ENCODE measurements around the gene CACNG5. TPM values are rescaled to one million over a fixed set of nuclear protein-coding genes. Genes with fewer than 3 reads are reported as not detected.

CACNG5 gene
- polyA plus RNA-seq, 3 donors: not detected

DNA sequence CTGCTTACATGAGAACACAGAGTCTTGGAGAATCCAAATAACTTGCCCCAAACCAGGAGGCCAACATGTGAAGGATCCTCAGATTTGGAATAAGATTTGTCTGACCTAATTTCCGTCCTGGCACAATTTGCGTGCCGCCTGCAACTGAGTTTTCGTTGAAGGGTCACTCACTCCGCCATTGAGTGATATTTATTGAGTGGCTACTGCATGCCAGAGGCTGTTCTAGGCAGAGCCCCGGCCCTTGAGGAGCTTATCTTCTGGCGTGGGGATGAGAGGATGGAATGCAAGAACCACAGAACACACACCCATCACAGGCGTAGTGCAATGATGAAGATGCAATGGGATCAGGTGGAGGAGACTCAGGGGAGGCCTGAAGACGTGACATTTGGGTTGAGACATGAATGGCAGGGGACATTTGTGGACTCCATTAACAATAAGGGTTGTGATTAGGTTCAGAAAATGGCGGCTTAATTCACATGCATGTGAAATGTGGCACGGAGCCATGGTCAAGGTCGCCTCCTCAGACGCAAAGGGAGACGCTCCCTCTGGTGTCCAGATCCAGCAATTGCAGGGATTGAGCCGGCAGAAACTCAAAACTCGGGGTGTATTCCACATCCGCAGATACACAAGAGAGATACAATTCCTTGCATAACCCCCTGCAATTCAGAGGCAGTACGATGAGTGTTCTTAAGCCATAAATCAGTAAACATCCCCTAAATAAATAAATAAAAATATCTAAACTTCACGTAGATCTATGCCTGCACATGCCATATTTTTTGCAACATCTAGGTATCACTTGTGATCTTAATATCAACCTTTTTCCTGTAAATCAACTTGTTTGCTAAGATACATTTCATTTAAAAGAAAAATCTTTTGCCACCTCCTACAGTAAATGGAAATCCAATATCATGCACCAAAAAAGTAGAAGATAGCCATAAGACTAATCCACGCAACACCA lies 71.7 kb downstream of the CACNG5 start:
- Mint-ChIP-seq H3K36me3 (no peaks in the 10 kb centered on the region), H3K9me3 (peaks cover 0 to 5% (median 0%) of the 10 kb centered on the region in 7 donors), H3K4me1 (peaks cover 9% of the 10 kb centered on the region), H3K27me3 (ENCODE audit: low read depth in 3 of 3) (peaks cover 0 to 6% (median 3%) of the 10 kb centered on the region in 3 donors), H3K4me3 (no peak overlapping the region), H3K27ac (no peak overlapping the region)
- no peaks in the 10 kb centered on the region for H3K27me3 ChIP-seq (ENCODE audit: control insufficient read depth in 2 of 2, insufficient read depth in 2 of 2, low read length in 2 of 2)
- H3K4me3 ChIP-seq (replicated peaks in 1 of 3; ENCODE audit: low read depth in 2 of 3, low read length in 3 of 3): no peak overlapping the region
- no peak overlapping the region for H3K4me2 ChIP-seq (replicated peaks; ENCODE audit: extremely low read depth, low read length, poor library complexity, severe bottlenecking)
- WGBS (ENCODE audit: insufficient coverage): 21% methylated on average over 9 of the region's 20 CpGs
- no peaks in the 10 kb centered on the region for H3K79me2 ChIP-seq (ENCODE audit: insufficient read depth, low read length)
- peak; percentile 30 to 50 (median 30) for DNase-seq
- H3K9me3 ChIP-seq (replicated peaks in 1 of 2; ENCODE audit: control insufficient read depth in 1 of 2, insufficient read depth in 1 of 2, low read length in 2 of 2): no peaks in the 10 kb centered on the region
- H3K9ac ChIP-seq (ENCODE audit: insufficient read depth, low read length, poor library complexity, severe bottlenecking): no peak overlapping the region
- H4K20me1 ChIP-seq (ENCODE audit: insufficient read depth, low read length): no peaks in the 10 kb centered on the region
- H3K27ac ChIP-seq (ENCODE audit: low read depth in 1 of 2, low read length in 2 of 2): no peak overlapping the region
- intact Hi-C loops (cut with micrococcal nuclease): loop anchor here in 1 of 2 donors (2.0 kb wide), 1 partner anchor 190 kb away; no protein-coding TSS in a partner anchor
- H3K4me1 ChIP-seq (ENCODE audit: control insufficient read depth in 1 of 2, insufficient read depth in 2 of 2, low read length in 2 of 2): no peaks in the 10 kb centered on the region
- H2AFZ ChIP-seq (ENCODE audit: insufficient read depth, low read depth, low read length, poor library complexity, severe bottlenecking): peak overlapping the region; percentile 27
- TF ChIP-seq, protein P1, sequence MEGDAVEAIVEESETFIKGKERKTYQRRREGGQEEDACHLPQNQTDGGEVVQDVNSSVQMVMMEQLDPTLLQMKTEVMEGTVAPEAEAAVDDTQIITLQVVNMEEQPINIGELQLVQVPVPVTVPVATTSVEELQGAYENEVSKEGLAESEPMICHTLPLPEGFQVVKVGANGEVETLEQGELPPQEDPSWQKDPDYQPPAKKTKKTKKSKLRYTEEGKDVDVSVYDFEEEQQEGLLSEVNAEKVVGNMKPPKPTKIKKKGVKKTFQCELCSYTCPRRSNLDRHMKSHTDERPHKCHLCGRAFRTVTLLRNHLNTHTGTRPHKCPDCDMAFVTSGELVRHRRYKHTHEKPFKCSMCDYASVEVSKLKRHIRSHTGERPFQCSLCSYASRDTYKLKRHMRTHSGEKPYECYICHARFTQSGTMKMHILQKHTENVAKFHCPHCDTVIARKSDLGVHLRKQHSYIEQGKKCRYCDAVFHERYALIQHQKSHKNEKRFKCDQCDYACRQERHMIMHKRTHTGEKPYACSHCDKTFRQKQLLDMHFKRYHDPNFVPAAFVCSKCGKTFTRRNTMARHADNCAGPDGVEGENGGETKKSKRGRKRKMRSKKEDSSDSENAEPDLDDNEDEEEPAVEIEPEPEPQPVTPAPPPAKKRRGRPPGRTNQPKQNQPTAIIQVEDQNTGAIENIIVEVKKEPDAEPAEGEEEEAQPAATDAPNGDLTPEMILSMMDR (IDR thresholded peaks at IDR 0.05): peak; percentile 89
- no peaks in the 10 kb centered on the region for H3K36me3 ChIP-seq (replicated peaks in 1 of 2; ENCODE audit: control insufficient read depth in 1 of 2, insufficient read depth in 2 of 2, low read length in 2 of 2)

DNA sequence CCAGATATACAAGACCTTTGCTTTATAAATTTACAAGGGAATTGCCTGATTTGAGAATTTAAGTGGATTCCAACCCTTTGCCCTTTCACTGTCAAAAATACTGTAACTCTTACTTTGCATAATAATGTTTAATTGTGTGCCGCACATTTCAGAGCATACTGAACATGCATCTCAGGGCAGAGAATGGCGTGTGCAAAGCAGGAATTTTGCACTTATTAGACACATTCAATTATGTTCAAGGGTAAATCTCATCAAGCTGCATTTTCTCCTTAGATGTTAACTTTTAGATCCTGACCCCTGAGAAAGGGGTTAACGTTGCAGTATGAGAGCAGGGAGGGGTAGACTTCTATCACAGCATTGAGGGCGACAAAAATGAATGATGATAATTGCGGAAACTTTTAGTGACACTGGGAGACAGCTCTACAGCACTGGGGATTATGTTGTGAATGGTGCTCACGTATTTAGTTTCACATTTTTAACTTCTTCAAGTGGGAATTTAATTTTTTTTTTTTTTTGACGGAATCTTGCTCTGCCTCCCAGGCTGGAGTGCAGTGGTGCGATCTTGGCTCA lies 75.0 kb downstream of the CACNG5 start:
- Histone ChIP-seq H4K20me1 (ENCODE audit: insufficient read depth, low read length) (no peaks in the 10 kb centered on the region), H3K4me2 (replicated peaks; ENCODE audit: extremely low read depth, low read length, poor library complexity, severe bottlenecking) (no peak overlapping the region), H3K9ac (ENCODE audit: insufficient read depth, low read length, poor library complexity, severe bottlenecking) (no peak overlapping the region), H3K27me3 (ENCODE audit: control insufficient read depth in 2 of 2, insufficient read depth in 2 of 2, low read length in 2 of 2) (no peaks in the 10 kb centered on the region), H3K36me3 (replicated peaks in 1 of 2; ENCODE audit: control insufficient read depth in 1 of 2, insufficient read depth in 2 of 2, low read length in 2 of 2) (no peaks in the 10 kb centered on the region), H3K4me3 (replicated peaks in 1 of 3; ENCODE audit: low read depth in 2 of 3, low read length in 3 of 3) (no peak overlapping the region), H3K27ac (ENCODE audit: low read depth in 1 of 2, low read length in 2 of 2) (no peak overlapping the region), H3K4me1 (ENCODE audit: control insufficient read depth in 1 of 2, insufficient read depth in 2 of 2, low read length in 2 of 2) (no peaks in the 10 kb centered on the region), H3K9me3 (replicated peaks in 1 of 2; ENCODE audit: control insufficient read depth in 1 of 2, insufficient read depth in 1 of 2, low read length in 2 of 2) (no peaks in the 10 kb centered on the region), H3K79me2 (ENCODE audit: insufficient read depth, low read length) (no peaks in the 10 kb centered on the region), H2AFZ (ENCODE audit: insufficient read depth, low read depth, low read length, poor library complexity, severe bottlenecking) (no peak overlapping the region)
- TF ChIP-seq, protein P1 (IDR thresholded peaks at IDR 0.05): no peak
- no peak overlapping the region for H3K4me3 Mint-ChIP-seq
- H3K27me3 Mint-ChIP-seq (ENCODE audit: low read depth in 3 of 3): peaks cover 4 to 14% (median 6%) of the 10 kb centered on the region in 3 donors
- H3K27ac Mint-ChIP-seq: no peak overlapping the region
- WGBS (ENCODE audit: insufficient coverage): 100% methylated on average over 2 of the region's 8 CpGs
- no peaks in the 10 kb centered on the region for H3K9me3 Mint-ChIP-seq
- intact Hi-C loops (cut with micrococcal nuclease): loop anchor here in 1 of 2 donors (2.0 kb wide), 1 partner anchor 195 kb away; no protein-coding TSS in a partner anchor
- DNase-seq: no peak
- H3K4me1 Mint-ChIP-seq: peaks cover 3% of the 10 kb centered on the region
- H3K36me3 Mint-ChIP-seq: no peaks in the 10 kb centered on the region

Data from CD14-positive monocyte (primary cell).